T-helper 2 cell treated with Interferon-gamma antibody and Interleukin-4, amounts not matched to agents 5 μg/mL and 100 μg/mL, for 36 hours (primary cell): Measurements from ENCODE around the gene BTBD6.
"Not testable (repeated sequence)": the region's sequence is repeated elsewhere in the genome, so short reads cannot be mapped to it uniquely, and the experiment has no call there.

ENCODE experiments used
- DNase-seq: peaks from one replicate; pipeline ENCODE4 v3.0.0; 2021; ENCODE audit warnings: low spot score
- H3K27ac Mint-ChIP-seq: one replicate; pipeline ENCODE4 v1.8.0; 2021; ENCODE audit warnings: mild to moderate bottlenecking, mixed read lengths
- H3K27me3 Mint-ChIP-seq: one replicate; pipeline ENCODE4 v1.8.0; 2021; ENCODE audit warnings: low read depth, mixed read lengths
- H3K36me3 Mint-ChIP-seq: one replicate; pipeline ENCODE4 v1.8.0; 2021; ENCODE audit warnings: low read depth, mixed read lengths
- H3K4me1 Mint-ChIP-seq: one replicate; pipeline ENCODE4 v1.8.0; 2021; ENCODE audit warnings: low read depth, mixed read lengths
- H3K4me3 Mint-ChIP-seq: one replicate; pipeline ENCODE4 v1.8.0; 2022; ENCODE audit warnings: mild to moderate bottlenecking, moderate library complexity, mixed read lengths
- H3K9me3 Mint-ChIP-seq: one replicate; pipeline ENCODE4 v1.8.0; 2021; ENCODE audit warnings: mixed read lengths

The BTBD6 gene

DNA sequence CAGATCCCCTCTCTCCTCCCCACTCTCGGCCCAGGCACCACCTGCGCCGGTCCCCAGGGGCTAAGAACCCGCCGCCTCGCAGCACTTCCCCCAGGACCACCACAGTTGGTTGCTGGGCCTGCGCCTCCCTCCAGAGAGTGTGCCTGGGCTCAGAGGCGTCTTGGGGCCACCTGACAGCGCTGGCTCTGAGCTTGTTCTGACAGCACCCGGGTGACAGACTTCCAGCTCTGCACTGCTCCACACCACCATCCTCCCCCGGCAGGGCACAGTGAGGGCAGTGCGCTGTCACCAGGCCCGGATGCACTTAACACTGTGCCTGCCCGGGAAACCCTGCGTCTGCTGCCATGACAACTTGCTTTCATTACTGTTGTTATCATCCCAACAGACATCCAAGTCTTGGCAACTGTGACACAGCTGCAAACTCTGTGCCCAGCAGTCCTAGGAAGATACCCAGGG lies 45.8 kb downstream of the BTBD6 start:
- Mint-ChIP-seq H3K27me3 (no peaks in the 10 kb centered on the region), H3K9me3 (no peaks in the 10 kb centered on the region), H3K27ac (peak overlapping the region; percentile 99), H3K4me3 (peak overlapping the region; percentile 81), H3K4me1 (peaks cover 37% of the 10 kb centered on the region), H3K36me3 (peaks cover 8% of the 10 kb centered on the region)
- DNase-seq: peak; percentile 72

DNA sequence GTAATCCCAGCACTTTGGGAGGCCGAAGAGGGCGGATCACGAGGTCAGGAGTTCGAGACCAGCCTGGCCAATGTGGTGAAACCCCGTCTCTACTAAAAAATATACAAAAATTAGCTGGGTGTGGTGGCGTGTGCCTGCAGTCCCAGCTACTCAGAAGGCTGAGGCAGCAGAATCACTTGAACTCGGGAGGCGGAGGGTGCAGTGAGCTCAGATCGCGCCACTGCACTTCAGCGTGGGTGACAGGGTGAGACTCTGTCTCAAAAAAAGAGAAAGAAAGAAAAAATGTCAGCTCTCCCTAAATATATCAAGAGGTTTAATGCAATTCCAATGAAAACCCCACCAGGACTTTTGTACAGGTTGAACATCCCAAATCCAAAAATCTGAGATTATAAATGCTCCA lies 49.0 kb downstream of the BTBD6 start:
- Mint-ChIP-seq H3K27ac (peak overlapping the region; percentile 36), H3K4me1 (peaks cover 39% of the 10 kb centered on the region), H3K36me3 (peaks cover 14% of the 10 kb centered on the region)
- H3K27me3 Mint-ChIP-seq, DNase-seq, H3K9me3 Mint-ChIP-seq, H3K4me3 Mint-ChIP-seq: not testable (repeated sequence)

DNA sequence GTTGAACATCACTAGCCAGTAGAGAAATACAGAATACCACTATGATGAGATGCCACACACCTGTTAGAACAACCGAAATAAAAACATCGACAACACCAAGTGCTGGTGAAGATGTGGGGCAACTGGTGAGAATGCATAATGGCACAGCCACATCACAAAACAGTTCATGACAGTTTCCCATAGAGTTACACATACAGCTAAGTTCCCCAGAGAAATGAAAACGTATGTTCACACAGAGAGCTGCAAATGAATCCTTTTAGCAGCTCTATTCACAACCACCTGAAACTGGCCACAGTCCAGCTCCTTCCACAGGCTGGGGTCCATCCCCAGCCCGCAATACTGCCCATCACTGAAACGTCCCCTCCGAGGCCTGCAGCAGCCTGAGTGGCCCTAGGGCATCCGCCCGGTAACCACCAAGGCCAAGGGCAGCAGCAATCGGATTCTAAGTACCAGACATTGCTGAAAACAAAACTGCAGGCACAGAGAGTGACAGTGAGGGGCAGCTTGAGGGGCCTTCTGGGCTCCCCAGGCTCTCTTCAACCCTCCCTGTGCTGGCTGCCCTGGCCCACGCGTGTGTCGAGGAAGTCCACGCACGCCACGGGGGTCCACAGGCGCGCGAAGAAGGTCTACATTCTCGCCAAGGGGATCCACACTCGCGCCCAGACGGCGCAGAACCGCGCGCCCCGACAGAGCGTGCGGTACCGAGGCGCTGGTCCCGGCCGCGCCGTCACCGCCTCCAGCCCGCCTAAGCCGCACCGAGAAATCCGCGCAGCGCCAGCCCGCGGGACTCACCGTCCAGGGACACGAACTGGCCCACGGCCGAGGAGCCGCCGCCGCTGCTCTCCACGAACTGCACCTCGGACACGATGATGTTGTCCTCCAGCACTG lies 51.6 kb downstream of the BTBD6 start:
- H3K36me3 Mint-ChIP-seq: peaks cover 15% of the 10 kb centered on the region
- H3K27me3 Mint-ChIP-seq: no peaks in the 10 kb centered on the region
- peak overlapping the region; percentile 91 for H3K4me3 Mint-ChIP-seq
- peak overlapping the region; percentile 92 for H3K27ac Mint-ChIP-seq
- peaks cover 24% of the 10 kb centered on the region for H3K4me1 Mint-ChIP-seq
- DNase-seq: peak; percentile 26
- H3K9me3 Mint-ChIP-seq: peaks cover 5% of the 10 kb centered on the region
